ENCODE data around the gene CBFA2T3.

The CBFA2T3 gene

DNA sequence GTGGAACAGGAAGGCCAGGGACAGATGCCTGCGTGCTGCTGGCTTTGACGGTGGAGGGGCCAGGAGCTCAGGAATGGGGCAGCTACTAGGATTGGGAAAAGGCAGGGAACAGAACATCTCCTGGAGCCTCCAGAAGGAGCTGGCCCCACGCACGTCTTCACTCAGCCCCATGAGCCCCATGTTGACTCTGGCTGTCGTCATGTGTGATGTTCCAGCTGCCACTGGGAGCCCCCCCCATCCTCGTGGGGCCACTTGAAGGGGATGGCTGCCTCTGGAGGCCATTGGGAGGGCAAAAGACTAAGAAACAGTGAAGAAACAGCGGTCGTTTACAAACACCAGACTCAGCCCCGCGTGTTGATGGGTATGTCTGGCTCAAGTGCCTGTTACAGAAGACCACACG lies 146.7 kb downstream of the CBFA2T3 start:
- no peaks in the 10 kb centered on the region for H3K9me2 ChIP-seq (replicated peaks; ENCODE audit: low read depth, low read length)
- no peaks in the 10 kb centered on the region for H3K27me3 ChIP-seq (ENCODE audit: insufficient read depth, low read length, poor library complexity, severe bottlenecking)
- TF ChIP-seq EZH2phosphoT487 (IDR thresholded peaks at IDR 0.05; ENCODE audit: borderline replicate concordance): no peak
- TF ChIP-seq, protein P1, sequence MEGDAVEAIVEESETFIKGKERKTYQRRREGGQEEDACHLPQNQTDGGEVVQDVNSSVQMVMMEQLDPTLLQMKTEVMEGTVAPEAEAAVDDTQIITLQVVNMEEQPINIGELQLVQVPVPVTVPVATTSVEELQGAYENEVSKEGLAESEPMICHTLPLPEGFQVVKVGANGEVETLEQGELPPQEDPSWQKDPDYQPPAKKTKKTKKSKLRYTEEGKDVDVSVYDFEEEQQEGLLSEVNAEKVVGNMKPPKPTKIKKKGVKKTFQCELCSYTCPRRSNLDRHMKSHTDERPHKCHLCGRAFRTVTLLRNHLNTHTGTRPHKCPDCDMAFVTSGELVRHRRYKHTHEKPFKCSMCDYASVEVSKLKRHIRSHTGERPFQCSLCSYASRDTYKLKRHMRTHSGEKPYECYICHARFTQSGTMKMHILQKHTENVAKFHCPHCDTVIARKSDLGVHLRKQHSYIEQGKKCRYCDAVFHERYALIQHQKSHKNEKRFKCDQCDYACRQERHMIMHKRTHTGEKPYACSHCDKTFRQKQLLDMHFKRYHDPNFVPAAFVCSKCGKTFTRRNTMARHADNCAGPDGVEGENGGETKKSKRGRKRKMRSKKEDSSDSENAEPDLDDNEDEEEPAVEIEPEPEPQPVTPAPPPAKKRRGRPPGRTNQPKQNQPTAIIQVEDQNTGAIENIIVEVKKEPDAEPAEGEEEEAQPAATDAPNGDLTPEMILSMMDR (conservative IDR thresholded peaks at IDR 0.05; ENCODE audit: low read length): no peak
- H3K79me2 ChIP-seq (ENCODE audit: insufficient read depth, low read length): no peaks in the 10 kb centered on the region
- H3K36me3 ChIP-seq (ENCODE audit: insufficient read depth, low read length): no peaks in the 10 kb centered on the region
- no peaks in the 10 kb centered on the region for H3K9me3 ChIP-seq (ENCODE audit: insufficient read depth, low read depth, low read length)
- H2AFZ ChIP-seq (ENCODE audit: low read length): no peak overlapping the region
- H3K9ac ChIP-seq (ENCODE audit: low read depth, low read length, poor library complexity, severe bottlenecking): no peak overlapping the region
- no peaks in the 10 kb centered on the region for H3F3A ChIP-seq (ENCODE audit: low read depth)
- no peak overlapping the region for H3K4me3 ChIP-seq (ENCODE audit: low read length, poor library complexity, severe bottlenecking)
- no peaks in the 10 kb centered on the region for H3K4me1 ChIP-seq (ENCODE audit: insufficient read depth, low read length, poor library complexity, severe bottlenecking)
- H4K20me1 ChIP-seq (ENCODE audit: insufficient read depth, low read length, poor library complexity, severe bottlenecking): no peaks in the 10 kb centered on the region
- H3K4me2 ChIP-seq (ENCODE audit: low read depth, low read length, poor library complexity, severe bottlenecking): no peak overlapping the region

DNA sequence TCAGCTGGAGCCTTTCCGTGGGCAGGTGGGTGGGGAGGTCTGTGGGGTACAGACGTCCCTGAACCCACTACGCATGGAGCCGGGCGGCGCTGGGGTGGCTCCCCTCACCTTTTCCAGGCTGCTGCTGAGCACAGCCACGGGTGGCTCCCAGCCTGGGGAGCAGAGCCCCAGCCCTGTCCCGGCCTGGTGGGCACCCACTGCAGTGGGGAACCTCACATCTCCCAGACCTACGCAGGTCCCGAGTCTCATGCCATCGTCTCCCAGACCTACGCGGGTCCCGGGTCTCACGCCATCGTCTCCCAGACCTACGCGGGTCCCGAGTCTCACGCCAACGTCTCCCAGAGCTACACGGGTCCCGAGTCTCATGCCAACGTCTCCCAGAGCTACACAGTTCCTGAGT lies 148.3 kb downstream of the CBFA2T3 start:
- Histone ChIP-seq H4K20me1 (ENCODE audit: insufficient read depth, low read length, poor library complexity, severe bottlenecking) (no peaks in the 10 kb centered on the region), H3K4me3 (ENCODE audit: low read length, poor library complexity, severe bottlenecking) (no peak overlapping the region), H3K79me2 (ENCODE audit: insufficient read depth, low read length) (no peaks in the 10 kb centered on the region), H2AFZ (ENCODE audit: low read length) (no peak overlapping the region), H3K9me3 (ENCODE audit: insufficient read depth, low read depth, low read length) (no peaks in the 10 kb centered on the region), H3F3A (ENCODE audit: low read depth) (no peaks in the 10 kb centered on the region), H3K4me2 (ENCODE audit: low read depth, low read length, poor library complexity, severe bottlenecking) (no peak overlapping the region), H3K9ac (ENCODE audit: low read depth, low read length, poor library complexity, severe bottlenecking) (no peak overlapping the region), H3K4me1 (ENCODE audit: insufficient read depth, low read length, poor library complexity, severe bottlenecking) (no peaks in the 10 kb centered on the region), H3K27me3 (ENCODE audit: insufficient read depth, low read length, poor library complexity, severe bottlenecking) (no peaks in the 10 kb centered on the region), H3K36me3 (ENCODE audit: insufficient read depth, low read length) (no peaks in the 10 kb centered on the region), H3K9me2 (replicated peaks; ENCODE audit: low read depth, low read length) (no peaks in the 10 kb centered on the region)
- TF ChIP-seq EZH2phosphoT487 (IDR thresholded peaks at IDR 0.05; ENCODE audit: borderline replicate concordance): no peak
- TF ChIP-seq, protein P1 (conservative IDR thresholded peaks at IDR 0.05; ENCODE audit: low read length): no peak

DNA sequence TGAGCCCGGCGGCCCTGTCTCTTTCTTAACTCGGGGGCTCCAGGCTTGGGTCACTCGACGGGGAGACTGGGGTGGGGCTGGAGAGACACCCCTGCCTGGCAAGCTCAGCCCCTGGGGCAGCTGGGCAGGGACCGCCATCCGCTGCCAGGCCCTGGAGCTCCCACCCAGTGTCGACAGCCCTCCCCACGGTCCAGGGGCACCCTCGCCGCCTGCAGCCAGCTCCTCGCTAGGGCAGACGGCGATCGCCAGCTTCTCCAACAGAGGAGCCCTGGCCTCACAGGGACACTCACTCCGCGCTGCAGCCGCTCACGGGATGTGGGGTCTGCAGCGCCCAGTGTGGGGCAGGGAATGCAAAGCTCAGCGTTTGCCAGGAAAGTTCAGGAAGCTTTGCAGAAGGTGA lies 149.3 kb downstream of the CBFA2T3 start:
- Histone ChIP-seq H3F3A (ENCODE audit: low read depth) (no peaks in the 10 kb centered on the region), H3K9me2 (replicated peaks; ENCODE audit: low read depth, low read length) (no peaks in the 10 kb centered on the region), H3K9me3 (ENCODE audit: insufficient read depth, low read depth, low read length) (no peaks in the 10 kb centered on the region), H3K4me2 (ENCODE audit: low read depth, low read length, poor library complexity, severe bottlenecking) (no peak overlapping the region), H3K4me1 (ENCODE audit: insufficient read depth, low read length, poor library complexity, severe bottlenecking) (no peaks in the 10 kb centered on the region), H3K4me3 (ENCODE audit: low read length, poor library complexity, severe bottlenecking) (no peak overlapping the region), H3K9ac (ENCODE audit: low read depth, low read length, poor library complexity, severe bottlenecking) (no peak overlapping the region), H2AFZ (ENCODE audit: low read length) (no peak overlapping the region), H3K27me3 (ENCODE audit: insufficient read depth, low read length, poor library complexity, severe bottlenecking) (no peaks in the 10 kb centered on the region), H3K79me2 (ENCODE audit: insufficient read depth, low read length) (no peaks in the 10 kb centered on the region), H4K20me1 (ENCODE audit: insufficient read depth, low read length, poor library complexity, severe bottlenecking) (no peaks in the 10 kb centered on the region), H3K36me3 (ENCODE audit: insufficient read depth, low read length) (no peaks in the 10 kb centered on the region)
- no peak for TF ChIP-seq EZH2phosphoT487 (IDR thresholded peaks at IDR 0.05; ENCODE audit: borderline replicate concordance)
- TF ChIP-seq, protein P1 (conservative IDR thresholded peaks at IDR 0.05; ENCODE audit: low read length): no peak

Measured in Loucy (cell line).